HepG2 (cell line): ENCODE measurements around the gene GADD45A. TPM values are rescaled to one million over a fixed set of nuclear protein-coding genes. Genes with fewer than 3 reads are reported as not detected.

ENCODE experiments used
- ATAC-seq: fragments of 200-7000 bp; cut with Tn5 transposase; 3 replicates; pipeline ENCODE4 v1.9.1; 2020; ENCODE audit warnings: mild to moderate bottlenecking, moderate library complexity
- BruUV-seq: library from RNA; stranded (reverse); fragments of 400-500 nt; replicated peaks from 2 replicates; lab custom pipeline; 2021; lab: Mats Ljungman, UMichigan
- CTCF ChIA-PET: fragments of 300-600 bp; formaldehyde crosslinking; extraction: SDS; loops from one replicate; lab custom pipeline; 2021; ENCODE audit warnings: low total read pairs, inconsistent platforms, low intra/inter-chr PET ratio; lab: Yijun Ruan, JAX
- POLR2A ChIA-PET: fragments of 350-600 bp; sonication (Branson Sonifier 250); formaldehyde crosslinking; loops from one replicate; lab custom pipeline; 2020; ENCODE audit warnings: antibody characterized with exemption, inconsistent platforms; lab: Yijun Ruan, JAX
- DNase-seq: peaks from one replicate; pipeline ENCODE4 v3.0.0-alpha.2; 2015; ENCODE audit warnings: low spot score
- FAIRE-seq: peaks from 3 replicates; lab custom pipeline; 2011; peaks lifted over from hg19 to GRCh38; lab: Jason Lieb, UNC
- H2AFZ ChIP-seq: one replicate; pipeline ENCODE4 v1.6.1; 2011; ENCODE audit warnings: low read length, inconsistent platforms
- H3K27ac ChIP-seq: fragments of 300-600 bp; 3 replicates; pipeline ENCODE4 v1.8.0; 2011; ENCODE audit warnings: mixed run types, mild to moderate bottlenecking, mixed read lengths, low read length, inconsistent platforms; ENCODE audit not compliant: insufficient read depth; ENCODE audit errors: extremely low read length
- H3K27me3 ChIP-seq, 2 experiments: fragments of 200-600 bp in 1 of 2; 2 replicates in 1 of 2; 3 replicates in 1 of 2; pipeline versions ENCODE4 v1.6.0 to v1.8.0; 2011; ENCODE audit warnings: low read length in 2 of 2, mild to moderate bottlenecking in 2 of 2, moderate library complexity in 2 of 2, inconsistent platforms in 1 of 2; ENCODE audit not compliant: insufficient read depth in 2 of 2, control insufficient read depth in 1 of 2
- H3K36me3 ChIP-seq, 2 experiments: fragments of 200-600 bp in 1 of 2; replicated peaks in 1 of 2; 2 replicates in 1 of 2; 3 replicates in 1 of 2; pipeline versions ENCODE4 v1.5.1 to v1.8.0; 2011; ENCODE audit warnings: low read length in 2 of 2, inconsistent platforms in 1 of 2; ENCODE audit not compliant: insufficient read depth in 2 of 2, control insufficient read depth in 1 of 2
- H3K4me1 ChIP-seq: 2 replicates; pipeline ENCODE4 v1.5.1; 2012; ENCODE audit warnings: low read length, inconsistent platforms; ENCODE audit not compliant: insufficient read depth
- H3K4me2 ChIP-seq: 2 replicates; pipeline ENCODE4 v1.6.0; 2011; ENCODE audit warnings: low read depth, low read length, inconsistent platforms
- H3K4me3 ChIP-seq, 3 experiments: fragments of 200-600 bp in 1 of 3; sonication (generic), shearing (Covaris generic) in 1 of 3; replicated peaks in 1 of 3; 2 replicates each; pipeline ENCODE4 v1.5.1; 2011 to 2016; ENCODE audit warnings: low read length in 3 of 3, inconsistent platforms in 2 of 3, low read depth in 2 of 3, mild to moderate bottlenecking in 2 of 3, control low read depth in 1 of 3, mixed read lengths in 1 of 3; ENCODE audit not compliant: insufficient read depth in 1 of 3
- H3K79me2 ChIP-seq: one replicate; pipeline ENCODE4 v1.6.1; 2011; ENCODE audit warnings: low read length, inconsistent platforms; ENCODE audit not compliant: insufficient read depth
- H3K9ac ChIP-seq: 2 replicates; pipeline ENCODE4 v1.6.0; 2011; ENCODE audit warnings: mild to moderate bottlenecking, low read depth, low read length, inconsistent platforms; ENCODE audit not compliant: insufficient read depth
- H3K9me3 ChIP-seq: 2 replicates; pipeline ENCODE4 v1.5.1; 2012; ENCODE audit warnings: mild to moderate bottlenecking, low read length
- H4K20me1 ChIP-seq: 2 replicates; pipeline ENCODE4 v1.6.0; 2011; ENCODE audit warnings: inconsistent platforms, mild to moderate bottlenecking, low read length, moderate library complexity; ENCODE audit not compliant: insufficient read depth
- TEAD3 ChIP-seq: optimal IDR thresholded peaks from 2 replicates; pipeline ENCODE3; 2016; ENCODE audit warnings: borderline replicate concordance
- ZNF569 ChIP-seq: sonication (generic); formaldehyde crosslinking; IDR thresholded peaks from 2 replicates; pipeline ENCODE4 v1.5.0; 2020; ENCODE audit warnings: mild to moderate bottlenecking, missing genetic modification reagents, moderate library complexity, borderline replicate concordance
- WGBS: methylation state at CpG from one replicate; pipeline ENCODE4 v1.1.6; 2017; ENCODE audit warnings: low lambda C conversion rate; 5-methylcytosine and 5-hydroxymethylcytosine counted together
- in situ Hi-C: cut with HindIII; loops from 2 replicates; pipeline ENCODE4 v1.10.0; 2017; ENCODE audit warnings: low pct_unique_long_range_greater_than_20kb; ENCODE audit not compliant: extremely low pct_ligation_motif_present
- intact Hi-C: fragments of 100-400 bp; cut with micrococcal nuclease; formaldehyde crosslinking; loops from one replicate; pipeline ENCODE4 v1.10.0; 2022; ENCODE audit not compliant: unreplicated experiment
- polyA plus RNA-seq, 8 experiments: library from polyadenylated mRNA; depleted of rRNA in 3 of 8; stranded (reverse) in 7 of 8; unstranded in 1 of 8; fragments of >200 nt; fragmentation: Illumina TruSeq in 4 of 8; extraction: Trizol in 4 of 8; gene quantifications; 2 replicates each; pipeline versions ENCODE4 v1.2.1 to v1.2.3, GENCODE V29; 2011 to 2016; ENCODE audit warnings: low read depth in 4 of 8, missing spikeins in 1 of 8, mixed read lengths in 1 of 8; ENCODE audit not compliant: insufficient read depth in 1 of 8
- total RNA-seq, 5 experiments: library from RNA; depleted of rRNA; stranded (reverse); fragments of >200 nt; fragmentation: Illumina TruSeq; extraction: Trizol; gene quantifications; 2 replicates each; pipeline ENCODE4 v1.2.3, GENCODE V29; 2016; ENCODE audit warnings: low read depth in 1 of 5
- TF ChIP-seq, protein P1 (sequence below): IDR thresholded peaks from 2 replicates; pipeline ENCODE4 v1.6.1; 2016; ENCODE audit warnings: missing compliant biosample characterization, missing genetic modification reagents, borderline replicate concordance
- TF ChIP-seq, protein P2 (sequence below): sonication (generic); IDR thresholded peaks from 2 replicates; pipeline ENCODE4 v1.6.1; 2016; ENCODE audit warnings: low read depth, borderline replicate concordance
- TF ChIP-seq, protein P3 (sequence below): sonication (generic); formaldehyde crosslinking; IDR thresholded peaks from 2 replicates; pipeline ENCODE4 v1.8.1; 2023; ENCODE audit warnings: mild to moderate bottlenecking, inconsistent platforms, moderate library complexity, missing genetic modification reagents, borderline replicate concordance

The GADD45A gene
- total and polyA plus RNA-seq, 2 of the 13 experiments (the other 11 are each of a cell fraction or from before 2014, with no cell fraction given) = 33.2 to 46.2 TPM

DNA sequence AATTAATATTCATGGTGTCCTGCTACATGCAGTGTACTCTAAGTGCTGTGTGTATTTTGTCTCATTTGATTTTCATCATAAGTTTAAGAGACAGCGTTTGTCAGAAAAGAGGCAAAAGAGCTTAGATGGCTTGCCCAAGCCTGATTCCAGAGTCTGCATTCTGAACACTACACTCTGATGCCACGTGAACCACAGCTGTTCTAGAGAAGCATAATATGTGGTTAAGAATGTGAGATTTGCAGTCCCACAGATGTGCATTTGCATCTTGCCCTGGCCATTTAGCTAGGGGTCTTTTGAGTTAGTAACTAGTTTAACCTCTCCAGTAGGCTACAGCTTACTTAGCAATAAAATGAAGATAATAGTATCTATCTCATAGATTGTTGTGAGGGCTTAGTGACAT lies 9.2 kb upstream of the GADD45A start:
- Histone ChIP-seq H3K4me1 (peaks cover 12% of the 10 kb centered on the region; the same call in 1 of the 2 replicates), H3K9me3 (no peaks in the 10 kb centered on the region), H3K27ac (no peak overlapping the region), H2AFZ (no peak overlapping the region), H3K4me2 (no peak overlapping the region), H4K20me1 (no peaks in the 10 kb centered on the region), H3K4me3 (no peak overlapping the region), H3K9ac (no peak overlapping the region), H3K27me3 (no peaks in the 10 kb centered on the region), H3K79me2 (no peaks in the 10 kb centered on the region), H3K36me3 (no peaks in the 10 kb centered on the region)
- ChIA-PET CTCF (no interaction called here), POLR2A (interaction anchor here (4.1 kb wide), 1 partner anchor 11 kb away, joined by 20 read pairs; the partner anchor contains the start of gene GADD45A)
- ATAC-seq = no peak
- TF ChIP-seq, protein P1, sequence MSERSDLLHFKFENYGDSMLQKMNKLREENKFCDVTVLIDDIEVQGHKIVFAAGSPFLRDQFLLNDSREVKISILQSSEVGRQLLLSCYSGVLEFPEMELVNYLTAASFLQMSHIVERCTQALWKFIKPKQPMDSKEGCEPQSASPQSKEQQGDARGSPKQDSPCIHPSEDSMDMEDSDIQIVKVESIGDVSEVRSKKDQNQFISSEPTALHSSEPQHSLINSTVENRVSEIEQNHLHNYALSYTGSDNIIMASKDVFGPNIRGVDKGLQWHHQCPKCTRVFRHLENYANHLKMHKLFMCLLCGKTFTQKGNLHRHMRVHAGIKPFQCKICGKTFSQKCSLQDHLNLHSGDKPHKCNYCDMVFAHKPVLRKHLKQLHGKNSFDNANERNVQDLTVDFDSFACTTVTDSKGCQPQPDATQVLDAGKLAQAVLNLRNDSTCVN (CRISPR knock-in tag) = peak; percentile 93; the same call in 1 of the 2 replicates
- TF ChIP-seq ZNF569 (CRISPR knock-in tag) (no peak), TEAD3 (CRISPR knock-in tag) (peak; percentile 26)
- TF ChIP-seq, protein P2, sequence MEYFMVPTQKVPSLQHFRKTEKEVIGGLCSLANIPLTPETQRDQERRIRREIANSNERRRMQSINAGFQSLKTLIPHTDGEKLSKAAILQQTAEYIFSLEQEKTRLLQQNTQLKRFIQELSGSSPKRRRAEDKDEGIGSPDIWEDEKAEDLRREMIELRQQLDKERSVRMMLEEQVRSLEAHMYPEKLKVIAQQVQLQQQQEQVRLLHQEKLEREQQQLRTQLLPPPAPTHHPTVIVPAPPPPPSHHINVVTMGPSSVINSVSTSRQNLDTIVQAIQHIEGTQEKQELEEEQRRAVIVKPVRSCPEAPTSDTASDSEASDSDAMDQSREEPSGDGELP = peak; percentile 31; the same call in 1 of the 2 replicates
- TF ChIP-seq, protein P3, sequence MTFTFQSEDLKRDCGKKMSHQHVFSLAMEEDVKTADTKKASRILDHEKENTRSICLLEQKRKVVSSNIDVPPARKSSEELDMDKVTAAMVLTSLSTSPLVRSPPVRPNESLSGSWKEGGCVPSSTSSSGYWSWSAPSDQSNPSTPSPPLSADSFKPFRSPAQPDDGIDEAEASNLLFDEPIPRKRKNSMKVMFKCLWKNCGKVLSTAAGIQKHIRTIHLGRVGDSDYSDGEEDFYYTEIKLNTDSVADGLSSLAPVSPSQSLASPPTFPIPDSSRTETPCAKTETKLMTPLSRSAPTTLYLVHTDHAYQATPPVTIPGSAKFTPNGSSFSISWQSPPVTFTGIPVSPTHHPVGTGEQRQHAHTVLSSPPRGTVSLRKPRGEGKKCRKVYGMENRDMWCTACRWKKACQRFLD (CRISPR knock-in tag) = no peak
- no peak for DNase-seq
- no TSS peak for BruUV-seq
- intact Hi-C loops (no loop called here), in situ Hi-C loops (no loop called here)
- FAIRE-seq = no peak
- 0% methylated on average over 1 of the region's 2 CpGs for WGBS
